Measurements from ENCODE around the gene KRT72.

Gene KRT72

DNA sequence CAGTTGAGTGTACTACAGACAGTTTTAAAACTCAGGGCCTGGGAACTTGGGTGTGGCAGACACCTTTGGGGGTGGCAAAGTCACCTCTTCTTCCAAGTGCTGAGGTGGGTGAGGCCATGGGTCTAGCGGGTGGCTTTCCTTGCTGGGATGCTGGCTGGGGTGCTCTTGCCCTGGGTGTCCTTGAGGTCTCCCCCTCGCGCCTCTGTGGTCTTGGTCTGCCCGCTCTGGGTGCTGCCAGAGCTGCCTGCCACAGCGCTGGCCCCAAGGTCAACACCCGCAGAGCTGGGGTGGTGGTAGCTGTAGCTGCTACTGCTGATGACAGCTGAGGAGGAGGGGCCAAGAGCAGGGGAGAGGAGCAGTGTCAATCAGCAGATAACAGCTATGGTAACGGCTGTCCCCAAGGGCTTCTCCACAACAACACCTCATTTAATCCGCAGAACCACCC lies 34.4 kb downstream of the KRT72 start:
- TF ChIP-seq, protein P1, sequence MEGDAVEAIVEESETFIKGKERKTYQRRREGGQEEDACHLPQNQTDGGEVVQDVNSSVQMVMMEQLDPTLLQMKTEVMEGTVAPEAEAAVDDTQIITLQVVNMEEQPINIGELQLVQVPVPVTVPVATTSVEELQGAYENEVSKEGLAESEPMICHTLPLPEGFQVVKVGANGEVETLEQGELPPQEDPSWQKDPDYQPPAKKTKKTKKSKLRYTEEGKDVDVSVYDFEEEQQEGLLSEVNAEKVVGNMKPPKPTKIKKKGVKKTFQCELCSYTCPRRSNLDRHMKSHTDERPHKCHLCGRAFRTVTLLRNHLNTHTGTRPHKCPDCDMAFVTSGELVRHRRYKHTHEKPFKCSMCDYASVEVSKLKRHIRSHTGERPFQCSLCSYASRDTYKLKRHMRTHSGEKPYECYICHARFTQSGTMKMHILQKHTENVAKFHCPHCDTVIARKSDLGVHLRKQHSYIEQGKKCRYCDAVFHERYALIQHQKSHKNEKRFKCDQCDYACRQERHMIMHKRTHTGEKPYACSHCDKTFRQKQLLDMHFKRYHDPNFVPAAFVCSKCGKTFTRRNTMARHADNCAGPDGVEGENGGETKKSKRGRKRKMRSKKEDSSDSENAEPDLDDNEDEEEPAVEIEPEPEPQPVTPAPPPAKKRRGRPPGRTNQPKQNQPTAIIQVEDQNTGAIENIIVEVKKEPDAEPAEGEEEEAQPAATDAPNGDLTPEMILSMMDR (IDR thresholded peaks at IDR 0.05; ENCODE audit: insufficient read depth, low read depth, low read length, missing control alignments) = no peak
- no peak overlapping the region for H3K4me3 ChIP-seq (ENCODE audit: low read length)
- no peak for DNase-seq (ENCODE audit: low read depth)

DNA sequence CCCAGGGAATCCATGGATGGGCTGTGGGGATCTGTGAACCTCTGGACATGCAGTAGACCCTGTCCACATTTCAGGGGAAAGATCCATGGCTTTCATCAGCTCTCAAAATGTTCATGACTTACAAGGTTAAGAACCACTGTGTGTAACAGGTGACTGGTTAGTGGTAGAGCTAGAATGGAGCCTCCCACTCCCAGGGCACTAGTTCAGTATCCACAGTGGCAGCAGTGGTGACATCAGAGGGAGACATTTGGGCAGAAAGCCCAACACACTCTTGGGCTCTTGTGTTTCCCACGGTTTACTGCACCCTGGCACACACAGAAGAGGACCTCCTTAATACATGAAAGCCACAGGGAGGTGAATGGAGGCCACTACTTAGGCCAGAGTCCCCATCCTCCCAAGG lies 36.7 kb downstream of the KRT72 start:
- TF ChIP-seq, protein P1 (IDR thresholded peaks at IDR 0.05; ENCODE audit: insufficient read depth, low read depth, low read length, missing control alignments) = no peak
- DNase-seq (ENCODE audit: low read depth) = no peak

DNA sequence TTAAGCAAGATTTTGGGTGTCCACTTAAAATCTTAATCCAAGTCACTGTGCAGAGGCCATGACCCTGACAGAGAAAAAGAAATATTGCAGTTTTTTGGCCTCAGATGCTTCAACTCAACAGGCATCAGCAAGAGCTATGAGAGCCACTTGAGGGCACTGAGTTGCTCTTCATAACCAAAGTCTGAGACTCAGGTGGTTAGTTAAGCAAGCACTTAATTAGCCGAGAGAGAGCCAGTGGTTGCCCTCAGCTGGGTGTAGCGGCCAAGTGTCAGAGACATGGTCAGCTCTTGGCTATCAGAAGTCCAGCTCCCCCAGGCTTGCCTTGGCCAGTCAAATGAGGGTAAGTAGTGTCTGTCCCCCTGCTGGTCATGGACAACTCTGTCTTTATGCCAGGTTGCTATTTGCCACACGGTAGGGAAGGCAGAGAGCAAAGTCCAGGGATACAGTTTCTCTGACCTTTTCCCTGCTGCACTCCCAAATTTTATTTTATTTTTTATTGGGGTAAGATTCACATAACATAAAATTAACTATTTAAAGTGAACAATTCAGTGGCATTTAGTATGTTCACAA lies 39.3 kb downstream of the KRT72 start:
- DNase-seq (ENCODE audit: low read depth) = no peak
- H3K4me3 ChIP-seq (ENCODE audit: low read length) = no peak overlapping the region
- TF ChIP-seq, protein P1 (IDR thresholded peaks at IDR 0.05; ENCODE audit: insufficient read depth, low read depth, low read length, missing control alignments) = peak; percentile 33

More for the DNA sequence above, 36.7 kb downstream of the KRT72 start:
- H3K4me3 ChIP-seq (ENCODE audit: low read length) = no peak overlapping the region

DNA sequence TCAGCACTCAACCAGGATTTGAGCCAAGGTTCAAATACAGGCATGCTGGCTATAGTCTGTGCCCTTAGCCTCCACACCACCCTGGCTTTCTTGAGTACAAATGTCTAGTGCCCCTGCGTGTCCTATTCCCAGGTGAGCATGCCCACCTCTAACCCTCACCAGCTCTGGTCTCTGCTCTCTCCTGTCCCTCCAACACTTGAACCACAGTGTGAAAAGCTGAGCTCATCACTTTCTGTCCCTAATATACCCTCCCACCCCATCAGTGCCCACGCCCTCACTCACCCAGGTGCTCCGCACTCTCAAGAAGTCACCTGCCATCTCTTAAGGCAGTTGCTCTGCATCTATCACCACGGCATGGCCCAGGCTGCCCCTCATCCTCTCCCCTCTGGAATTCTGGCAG lies 41.3 kb downstream of the KRT72 start:
- TF ChIP-seq, protein P1 (IDR thresholded peaks at IDR 0.05; ENCODE audit: insufficient read depth, low read depth, low read length, missing control alignments) = no peak
- H3K4me3 ChIP-seq (ENCODE audit: low read length) = no peak overlapping the region
- no peak for DNase-seq (ENCODE audit: low read depth)

DNA sequence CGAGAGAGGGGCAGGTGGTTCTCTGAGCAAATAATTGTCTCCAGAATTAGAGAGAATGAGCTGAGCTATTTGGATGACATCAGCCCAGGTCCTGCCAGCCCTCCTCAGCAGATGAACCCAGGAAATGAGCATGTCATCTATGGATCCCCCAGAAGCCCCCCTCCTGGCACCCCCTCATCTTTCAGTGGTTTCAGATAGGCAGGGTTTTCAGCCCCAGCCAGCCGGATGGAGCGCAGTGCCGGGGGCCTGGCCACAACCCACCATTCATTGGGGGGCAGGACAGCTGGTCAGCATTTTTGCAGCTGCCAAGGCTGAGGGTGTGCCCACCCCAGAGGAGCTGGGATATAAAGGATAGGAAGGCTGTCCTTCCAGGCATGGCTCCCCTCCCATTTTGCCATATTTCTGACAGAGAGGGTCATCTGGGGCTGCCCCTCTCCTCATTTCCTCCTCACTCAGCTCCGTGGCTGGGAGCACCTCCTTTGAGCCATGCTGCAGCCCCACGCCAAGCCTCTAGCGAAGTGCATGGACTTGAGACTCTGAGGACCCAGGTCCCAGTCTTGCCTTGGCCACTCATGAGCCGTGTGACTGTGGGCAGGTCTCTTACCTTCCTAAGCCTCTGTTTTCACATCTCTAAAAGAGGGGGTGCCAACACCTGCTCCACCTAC lies 42.4 kb downstream of the KRT72 start:
- H3K4me3 ChIP-seq (ENCODE audit: low read length) = no peak overlapping the region
- no peak for DNase-seq (ENCODE audit: low read depth)
- TF ChIP-seq, protein P1 (IDR thresholded peaks at IDR 0.05; ENCODE audit: insufficient read depth, low read depth, low read length, missing control alignments) = no peak

DNA sequence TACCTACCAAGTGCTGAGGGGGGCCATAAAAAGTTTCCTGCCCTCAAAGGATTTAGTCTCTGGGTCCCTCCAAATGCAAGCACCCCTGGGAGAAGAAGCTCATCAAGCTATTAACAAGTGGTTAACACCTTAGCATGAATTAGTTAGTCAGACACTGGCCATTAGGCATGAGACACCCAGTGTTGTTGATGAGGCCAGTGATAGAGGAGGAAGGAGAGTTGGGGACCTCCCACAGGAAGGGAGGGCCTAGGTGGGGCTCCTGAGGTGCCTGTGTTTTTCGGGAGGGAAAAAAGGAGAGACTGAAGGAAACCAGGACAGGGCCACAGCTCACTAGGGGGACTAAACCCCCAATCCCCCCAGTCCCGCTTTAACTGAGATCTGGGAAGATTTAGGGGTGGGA lies 43.8 kb downstream of the KRT72 start:
- TF ChIP-seq, protein P1 (IDR thresholded peaks at IDR 0.05; ENCODE audit: insufficient read depth, low read depth, low read length, missing control alignments) = no peak
- DNase-seq (ENCODE audit: low read depth) = no peak
- no peak overlapping the region for H3K4me3 ChIP-seq (ENCODE audit: low read length)

DNA sequence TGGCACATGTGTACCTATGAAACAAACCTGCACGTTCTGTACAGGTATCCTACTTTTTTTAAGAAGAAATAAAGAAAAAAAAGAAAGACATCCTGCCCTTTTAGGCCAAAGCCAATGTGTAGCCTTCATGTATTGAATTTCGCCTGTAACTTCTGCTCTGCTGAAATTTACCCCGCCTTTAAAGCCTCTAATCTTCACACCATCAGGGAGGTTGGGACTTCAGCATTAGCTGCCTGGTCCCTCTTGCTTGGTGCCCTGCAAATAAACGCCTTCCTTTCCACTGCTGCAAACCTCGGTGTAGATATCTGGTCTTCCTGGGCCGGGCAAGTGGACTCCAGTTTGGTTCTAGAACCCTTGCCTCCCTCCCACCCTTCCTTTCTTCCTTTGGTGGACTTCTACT lies 45.7 kb downstream of the KRT72 start:
- H3K4me3 ChIP-seq (ENCODE audit: low read length) = no peak overlapping the region
- no peak for DNase-seq (ENCODE audit: low read depth)
- TF ChIP-seq, protein P1 (IDR thresholded peaks at IDR 0.05; ENCODE audit: insufficient read depth, low read depth, low read length, missing control alignments) = no peak
